ENCODE results near the gene CCBE1. TPM values are rescaled to one million over a fixed set of nuclear protein-coding genes. Genes with fewer than 3 reads are reported as not detected.

CCBE1 gene
- total RNA-seq, 1 donor from 2014 or later: 4.1 TPM

GRCh38 chr18:59456657-59457056 is 240.6 kb downstream of the CCBE1 start:
- Histone ChIP-seq H3K27me3 (ENCODE audit: insufficient read depth, low read length) (no peaks in the 10 kb centered on the region), H2AFZ (ENCODE audit: low read depth, low read length) (no peak overlapping the region), H3K36me3 (ENCODE audit: insufficient read depth, low read length) (no peaks in the 10 kb centered on the region), H3K79me2 (ENCODE audit: insufficient read depth, low read length) (no peaks in the 10 kb centered on the region), H4K20me1 (ENCODE audit: insufficient read depth, low read length) (no peaks in the 10 kb centered on the region), H3K9ac (ENCODE audit: low read length) (no peak overlapping the region), H3K4me3 (ENCODE audit: insufficient read depth, low read depth, low read length) (no peak overlapping the region), H3K4me2 (ENCODE audit: low read length) (no peak overlapping the region), H3K9me3 (ENCODE audit: insufficient read depth, low read depth, low read length) (no peaks in the 10 kb centered on the region), H3K4me1 (ENCODE audit: insufficient read depth, low read length) (no peaks in the 10 kb centered on the region), H3K27ac (ENCODE audit: low read depth, low read length) (no peak overlapping the region)
- FAIRE-seq: no peak
- Mint-ChIP-seq H3K4me3 (ENCODE audit: unreplicated experiment) (no peak overlapping the region), H3K9me3 (ENCODE audit: unreplicated experiment) (no peaks in the 10 kb centered on the region), H3K36me3 (ENCODE audit: low read depth, unreplicated experiment) (no peaks in the 10 kb centered on the region), H3K4me1 (ENCODE audit: low read depth, unreplicated experiment) (no peaks in the 10 kb centered on the region), H3K27me3 (ENCODE audit: low read depth, unreplicated experiment) (peaks cover 26% of the 10 kb centered on the region), H3K27ac (ENCODE audit: unreplicated experiment) (no peak overlapping the region)
- no peak for TF ChIP-seq CTCF (IDR thresholded peaks at IDR 0.05; ENCODE audit: insufficient read depth, low read depth, low read length)
- no peak for TF ChIP-seq EZH2 (IDR thresholded peaks at IDR 0.05; ENCODE audit: insufficient read depth, low read length)
- DNase-seq (ENCODE audit: low read depth): no peak

- Mint-ChIP-seq H3K9me3 (ENCODE audit: unreplicated experiment) (no peaks in the 10 kb centered on the region), H3K4me1 (ENCODE audit: low read depth, unreplicated experiment) (no peaks in the 10 kb centered on the region), H3K27ac (ENCODE audit: unreplicated experiment) (no peak overlapping the region), H3K36me3 (ENCODE audit: low read depth, unreplicated experiment) (no peaks in the 10 kb centered on the region), H3K4me3 (ENCODE audit: unreplicated experiment) (no peak overlapping the region), H3K27me3 (ENCODE audit: low read depth, unreplicated experiment) (peaks cover 29% of the 10 kb centered on the region)
- no peak overlapping the region for H3K9ac ChIP-seq (ENCODE audit: low read length)
- H3K9me3 ChIP-seq (ENCODE audit: insufficient read depth, low read depth, low read length): no peaks in the 10 kb centered on the region
- DNase-seq (ENCODE audit: low read depth) (no peak), FAIRE-seq (no peak)
- H3K79me2 ChIP-seq (ENCODE audit: insufficient read depth, low read length): no peaks in the 10 kb centered on the region
- no peaks in the 10 kb centered on the region for H4K20me1 ChIP-seq (ENCODE audit: insufficient read depth, low read length)
- H3K36me3 ChIP-seq (ENCODE audit: insufficient read depth, low read length): no peaks in the 10 kb centered on the region
- no peaks in the 10 kb centered on the region for H3K27me3 ChIP-seq (ENCODE audit: insufficient read depth, low read length)
- no peak overlapping the region for H3K4me2 ChIP-seq (ENCODE audit: low read length)
- TF ChIP-seq CTCF (IDR thresholded peaks at IDR 0.05; ENCODE audit: insufficient read depth, low read depth, low read length): no peak
- TF ChIP-seq EZH2 (IDR thresholded peaks at IDR 0.05; ENCODE audit: insufficient read depth, low read length): no peak
- no peak overlapping the region for H2AFZ ChIP-seq (ENCODE audit: low read depth, low read length)
- no peak overlapping the region for H3K4me3 ChIP-seq (ENCODE audit: insufficient read depth, low read depth, low read length)
- H3K4me1 ChIP-seq (ENCODE audit: insufficient read depth, low read length): no peaks in the 10 kb centered on the region
- no peak overlapping the region for H3K27ac ChIP-seq (ENCODE audit: low read depth, low read length)
These were observed 241.4 kb downstream of the CCBE1 start for GRCh38 chr18:59455728-59456276.

GRCh38 chr18:59454909-59455727 is 242.1 kb downstream of the CCBE1 start:
- no peak for TF ChIP-seq EZH2 (IDR thresholded peaks at IDR 0.05; ENCODE audit: insufficient read depth, low read length)
- no peak for TF ChIP-seq CTCF (IDR thresholded peaks at IDR 0.05; ENCODE audit: insufficient read depth, low read depth, low read length)

More at GRCh38 chr18:59454909-59455727, 242.1 kb downstream of the CCBE1 start:
- no peak overlapping the region for H2AFZ ChIP-seq (ENCODE audit: low read depth, low read length)
- H3K79me2 ChIP-seq (ENCODE audit: insufficient read depth, low read length): no peaks in the 10 kb centered on the region
- no peak overlapping the region for H3K27ac ChIP-seq (ENCODE audit: low read depth, low read length)
- Mint-ChIP-seq H3K9me3 (ENCODE audit: unreplicated experiment) (no peaks in the 10 kb centered on the region), H3K4me3 (ENCODE audit: unreplicated experiment) (no peak overlapping the region), H3K27me3 (ENCODE audit: low read depth, unreplicated experiment) (peaks cover 29% of the 10 kb centered on the region), H3K36me3 (ENCODE audit: low read depth, unreplicated experiment) (no peaks in the 10 kb centered on the region), H3K4me1 (ENCODE audit: low read depth, unreplicated experiment) (no peaks in the 10 kb centered on the region), H3K27ac (ENCODE audit: unreplicated experiment) (no peak overlapping the region)
- no peaks in the 10 kb centered on the region for H4K20me1 ChIP-seq (ENCODE audit: insufficient read depth, low read length)
- DNase-seq (ENCODE audit: low read depth) (no peak), FAIRE-seq (no peak)
- no peak overlapping the region for H3K9ac ChIP-seq (ENCODE audit: low read length)
- H3K4me3 ChIP-seq (ENCODE audit: insufficient read depth, low read depth, low read length): no peak overlapping the region
- no peaks in the 10 kb centered on the region for H3K27me3 ChIP-seq (ENCODE audit: insufficient read depth, low read length)
- H3K36me3 ChIP-seq (ENCODE audit: insufficient read depth, low read length): no peaks in the 10 kb centered on the region
- H3K9me3 ChIP-seq (ENCODE audit: insufficient read depth, low read depth, low read length): no peaks in the 10 kb centered on the region
- no peak overlapping the region for H3K4me2 ChIP-seq (ENCODE audit: low read length)
- H3K4me1 ChIP-seq (ENCODE audit: insufficient read depth, low read length): no peaks in the 10 kb centered on the region
